Activated CD4-positive, alpha-beta memory T cell treated with anti-CD3 and anti-CD28 coated beads, Interleukin-2, amount 10 ng/mL, durations not matched to agents 7 days and 5 days (primary cell): Measurements from ENCODE around the gene TSGA10IP. TPM values are rescaled to one million over a fixed set of nuclear protein-coding genes. Genes with fewer than 3 reads are reported as not detected.

Experiments used
- CTCF ChIA-PET: fragments of 350-600 bp; sonication (Branson Sonifier 250); formaldehyde crosslinking; loops from one replicate; lab custom pipeline; 2021; ENCODE audit warnings: antibody characterized with exemption, inconsistent platforms; lab: Charles Lee
- POLR2A ChIA-PET: fragments of 350-600 bp; sonication (Branson Sonifier 250); formaldehyde crosslinking; loops from one replicate; lab custom pipeline; 2021; ENCODE audit warnings: antibody characterized with exemption; lab: Charles Lee
- DNase-seq: peaks from one replicate; pipeline ENCODE4 v3.0.0-alpha.2; 2020
- H3K27ac Mint-ChIP-seq: one replicate; pipeline ENCODE4 v1.8.0; 2021; ENCODE audit warnings: mild to moderate bottlenecking, mixed read lengths
- H3K27me3 Mint-ChIP-seq: one replicate; pipeline ENCODE4 v1.8.0; 2021; ENCODE audit warnings: mixed read lengths
- H3K36me3 Mint-ChIP-seq: one replicate; pipeline ENCODE4 v1.8.0; 2021; ENCODE audit warnings: low read depth, mixed read lengths
- H3K4me1 Mint-ChIP-seq: one replicate; pipeline ENCODE4 v1.8.0; 2021; ENCODE audit warnings: mixed read lengths
- H3K4me3 Mint-ChIP-seq: one replicate; pipeline ENCODE4 v1.8.0; 2021; ENCODE audit warnings: mild to moderate bottlenecking, mixed read lengths
- H3K9me3 Mint-ChIP-seq: one replicate; pipeline ENCODE4 v1.8.0; 2021; ENCODE audit warnings: mixed read lengths
- total RNA-seq, 2 experiments: library from RNA; stranded (reverse); gene quantifications; one replicate each; pipeline ENCODE4 v1.2.3, GENCODE V29; 2021

TSGA10IP gene
- total RNA-seq, 2 experiments from 2014 or later, result not detected

DNA sequence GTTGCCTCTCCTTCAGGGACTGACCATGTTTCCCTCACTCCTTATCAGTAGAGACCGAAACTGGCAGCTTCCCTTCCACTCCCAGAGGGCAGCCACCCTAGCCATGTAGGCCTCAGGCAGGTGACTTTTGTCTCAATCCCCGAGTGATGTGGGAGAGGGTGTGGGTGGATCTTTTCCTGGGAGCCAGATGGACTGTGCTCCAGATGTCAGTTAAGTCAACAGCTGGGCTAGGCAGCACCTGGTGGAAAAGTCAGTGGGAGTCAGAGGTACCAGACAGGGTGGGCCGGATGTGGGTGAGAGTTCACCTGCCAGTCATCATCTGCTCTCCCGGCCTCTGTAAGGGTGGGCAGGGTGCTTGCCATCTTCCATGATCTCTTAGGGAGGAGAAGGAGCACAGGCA lies 58.9 kb downstream of the TSGA10IP start:
- Mint-ChIP-seq H3K27me3 (no peaks in the 10 kb centered on the region), H3K9me3 (no peaks in the 10 kb centered on the region), H3K4me3 (peak overlapping the region; percentile 56), H3K4me1 (peaks cover 37% of the 10 kb centered on the region), H3K36me3 (peaks cover 46% of the 10 kb centered on the region), H3K27ac (peak overlapping the region; percentile 49)
- no peak for DNase-seq
- ChIA-PET CTCF (interaction anchor here (0.5 kb wide), 1 partner anchor 74 kb away, joined by 3 read pairs; no protein-coding TSS in a partner anchor), POLR2A (interaction anchor here (1.1 kb wide), 1 partner anchor 143 kb away, joined by 3 read pairs; no protein-coding TSS in a partner anchor)

DNA sequence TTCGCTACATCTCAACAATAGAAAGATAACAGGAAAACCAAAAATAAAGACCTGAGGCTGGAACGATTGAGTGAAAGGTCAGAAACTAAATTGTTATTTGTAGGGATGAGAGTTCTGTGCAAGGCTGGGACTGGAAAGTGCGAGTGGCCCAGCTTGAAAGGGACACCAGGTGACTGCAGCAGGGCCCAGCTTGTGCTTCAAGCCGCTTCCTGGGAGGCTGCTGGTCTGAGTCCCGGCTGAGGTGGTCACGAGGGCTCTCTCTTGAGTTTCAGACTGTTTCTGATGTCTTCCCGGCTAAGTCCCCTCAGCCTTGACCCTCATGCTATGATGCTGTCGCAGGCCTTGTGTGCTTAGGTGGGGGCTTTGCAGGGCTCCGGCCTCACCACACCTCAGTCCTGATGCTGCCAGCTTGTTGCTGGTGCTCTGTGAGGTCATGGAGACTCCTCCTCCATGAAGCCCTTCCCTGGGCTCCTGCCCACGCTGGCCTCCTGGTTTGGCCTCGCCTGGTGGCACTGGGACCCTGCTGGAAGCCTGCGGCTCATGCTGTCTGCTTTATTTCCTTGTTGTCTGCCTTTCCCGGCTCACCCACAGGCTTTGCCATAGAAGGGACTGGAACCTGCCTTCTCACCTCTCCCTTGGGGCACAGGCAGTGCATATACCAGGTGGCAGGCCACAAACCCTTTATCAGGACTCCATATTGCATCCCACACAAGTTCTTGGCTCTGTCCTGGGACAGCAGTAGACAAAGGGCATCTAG lies 61.0 kb downstream of the TSGA10IP start:
- no peak overlapping the region for H3K27ac Mint-ChIP-seq
- POLR2A ChIA-PET, result no interaction called here
- CTCF ChIA-PET, result interaction anchor here (1.1 kb wide), 1 partner anchor 119 kb away, joined by 3 read pairs; no protein-coding TSS in a partner anchor

DNA sequence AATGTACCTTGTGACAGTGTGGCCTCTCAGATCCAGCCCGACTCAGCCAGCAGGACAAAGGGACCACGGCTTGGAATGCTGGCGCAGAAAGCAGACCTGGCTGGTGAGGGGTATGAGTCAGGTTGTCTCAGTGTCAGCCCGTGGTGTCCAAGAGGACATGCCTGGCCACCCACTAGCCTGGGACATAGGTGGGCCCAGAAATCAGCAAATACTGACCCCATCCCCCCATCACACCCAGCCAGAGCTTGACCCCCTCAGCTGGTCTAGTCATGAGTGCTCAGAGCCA lies 61.6 kb downstream of the TSGA10IP start:
- no peak overlapping the region for H3K27ac Mint-ChIP-seq
- H3K4me1 Mint-ChIP-seq, result peaks cover 19% of the 10 kb centered on the region
- no peaks in the 10 kb centered on the region for H3K9me3 Mint-ChIP-seq
- H3K27me3 Mint-ChIP-seq, result peaks cover 13% of the 10 kb centered on the region
- H3K4me3 Mint-ChIP-seq, result no peak overlapping the region
- POLR2A ChIA-PET, result interaction anchor here (0.9 to 2.1 kb wide), 2 partner anchors 147 to 295 kb away, joined by 3 to 6 read pairs; partner anchors contain the start of gene KAT5
- peaks cover 28% of the 10 kb centered on the region for H3K36me3 Mint-ChIP-seq
- DNase-seq, result no peak
- CTCF ChIA-PET, result interaction anchor here (0.6 to 1.1 kb wide), 2 partner anchors 37 to 120 kb away, joined by 3 read pairs; no protein-coding TSS in a partner anchor

More for the DNA sequence above, 61.0 kb downstream of the TSGA10IP start:
- peaks cover 22% of the 10 kb centered on the region for H3K4me1 Mint-ChIP-seq
- peaks cover 33% of the 10 kb centered on the region for H3K36me3 Mint-ChIP-seq
- peaks cover 10% of the 10 kb centered on the region for H3K27me3 Mint-ChIP-seq
- no peaks in the 10 kb centered on the region for H3K9me3 Mint-ChIP-seq
- no peak overlapping the region for H3K4me3 Mint-ChIP-seq
- DNase-seq, result no peak

DNA sequence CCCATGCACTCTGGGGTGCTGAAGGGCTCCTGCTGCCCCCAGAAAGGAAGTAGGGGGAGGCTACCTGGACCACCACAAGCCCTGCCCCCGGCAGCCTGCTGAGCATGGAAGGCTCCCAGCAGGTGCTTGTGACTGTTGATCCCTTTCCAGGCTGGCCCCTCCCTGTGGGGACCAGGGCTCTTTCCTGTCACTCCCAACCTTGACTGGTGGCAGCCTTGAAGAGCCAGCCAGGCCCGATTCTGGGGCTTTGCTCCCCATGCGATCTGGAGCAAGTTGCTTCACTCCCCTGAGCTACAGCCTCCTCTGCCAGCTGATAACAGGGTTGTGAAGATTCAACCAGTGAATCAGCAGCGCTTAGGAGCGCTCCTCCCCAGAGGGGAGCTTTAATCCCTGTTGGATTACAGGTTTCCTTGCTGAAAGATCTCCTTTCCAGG lies 61.9 kb downstream of the TSGA10IP start:
- Mint-ChIP-seq H3K36me3 (peaks cover 24% of the 10 kb centered on the region), H3K27ac (no peak overlapping the region), H3K9me3 (no peaks in the 10 kb centered on the region), H3K4me3 (no peak overlapping the region), H3K27me3 (peaks cover 16% of the 10 kb centered on the region), H3K4me1 (peaks cover 16% of the 10 kb centered on the region)
- ChIA-PET POLR2A (interaction anchor here (0.9 to 2.1 kb wide), 2 partner anchors 148 to 295 kb away, joined by 3 to 6 read pairs; partner anchors contain the start of gene KAT5), CTCF (interaction anchor here (0.6 to 1.1 kb wide), 2 partner anchors 36 to 120 kb away, joined by 3 read pairs; no protein-coding TSS in a partner anchor)
- DNase-seq, result no peak

DNA sequence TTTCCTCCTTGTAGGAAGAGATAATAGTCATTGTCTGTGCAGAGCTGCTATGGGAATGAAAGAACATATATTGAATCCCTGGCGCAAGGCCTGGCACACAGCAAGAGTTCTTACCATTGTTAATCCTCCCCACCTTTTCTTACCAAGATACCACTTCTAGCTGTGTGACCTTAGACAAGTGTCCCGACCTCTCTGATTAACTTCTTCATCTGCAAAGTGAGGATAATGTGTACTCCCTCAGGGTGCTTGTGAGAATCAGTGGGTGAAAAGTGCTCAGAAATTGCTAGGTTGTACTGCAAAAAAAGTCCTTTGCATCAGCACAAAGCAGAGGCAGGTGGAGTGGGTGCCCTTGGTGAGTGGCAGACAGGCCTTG lies 62.8 kb downstream of the TSGA10IP start:
- DNase-seq, result no peak
- peaks cover 22% of the 10 kb centered on the region for H3K36me3 Mint-ChIP-seq
- peaks cover 13% of the 10 kb centered on the region for H3K4me1 Mint-ChIP-seq
- no peak overlapping the region for H3K4me3 Mint-ChIP-seq
- POLR2A ChIA-PET, result interaction anchor here (0.6 to 2.1 kb wide), 4 partner anchors 44 to 296 kb away, joined by 3 to 6 read pairs (median 3); partner anchors contain the start of genes KAT5 and SF3B2
- CTCF ChIA-PET, result no interaction called here
- H3K27me3 Mint-ChIP-seq, result peaks cover 22% of the 10 kb centered on the region
- H3K27ac Mint-ChIP-seq, result no peak overlapping the region
- no peaks in the 10 kb centered on the region for H3K9me3 Mint-ChIP-seq

DNA sequence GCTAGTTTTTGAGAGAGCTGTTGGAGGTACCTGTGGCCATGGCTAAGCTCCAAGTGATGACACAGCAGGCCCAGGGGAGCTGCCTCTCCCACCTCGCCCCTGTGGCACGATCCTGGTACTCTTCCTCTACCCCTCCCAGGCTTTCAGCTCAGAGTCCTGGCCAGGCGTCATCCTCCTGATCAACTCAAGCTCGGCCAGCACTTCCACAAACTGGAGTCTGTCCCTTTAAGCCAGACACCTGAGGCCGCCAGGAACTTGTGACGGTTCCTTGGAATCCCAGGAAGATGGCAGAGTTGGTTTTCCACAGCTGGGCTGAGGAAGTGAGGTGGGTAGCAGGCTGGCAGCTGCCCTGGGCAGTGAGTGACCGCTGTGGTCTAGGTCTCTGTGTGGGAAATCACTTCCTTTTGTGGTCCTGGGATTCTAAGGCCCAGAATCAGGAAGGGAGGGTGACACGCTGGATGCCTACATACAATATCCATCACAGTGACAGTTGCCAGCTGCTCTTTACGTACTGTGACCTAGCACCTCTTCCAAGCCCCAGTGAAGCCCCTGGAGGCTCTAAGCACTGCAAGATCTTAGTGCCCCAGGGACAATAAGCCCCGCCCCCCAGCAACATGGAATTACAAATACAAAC lies 63.3 kb downstream of the TSGA10IP start:
- peaks cover 17% of the 10 kb centered on the region for H3K36me3 Mint-ChIP-seq
- H3K4me3 Mint-ChIP-seq, result no peak overlapping the region
- H3K27ac Mint-ChIP-seq, result no peak overlapping the region
- H3K9me3 Mint-ChIP-seq, result no peaks in the 10 kb centered on the region
- ChIA-PET POLR2A (interaction anchor here (1.2 to 2.1 kb wide), 4 partner anchors 13 to 297 kb away, joined by 3 to 6 read pairs (median 4); partner anchors contain the start of genes KAT5 and SF3B2), CTCF (interaction anchor here (1.1 to 2.1 kb wide), 2 partner anchors 9 to 14 kb away, joined by 3 to 8 read pairs; no protein-coding TSS in a partner anchor)
- peaks cover 26% of the 10 kb centered on the region for H3K27me3 Mint-ChIP-seq
- no peak for DNase-seq
- H3K4me1 Mint-ChIP-seq, result peaks cover 8% of the 10 kb centered on the region

Other genes starting within 250 kb of the TSGA10IP start
- 10 to 100 TPM; 62.6 to 63.0 TPM for gene KAT5, start 233.2 kb upstream of the TSGA10IP start, total RNA-seq
- 10 to 100 TPM; 80.3 to 81.9 TPM for gene RNASEH2C, start 224.7 kb upstream of the TSGA10IP start, total RNA-seq
- 10 to 100 TPM; 21.2 to 21.5 TPM for gene AP5B1, start 164.5 kb upstream of the TSGA10IP start, total RNA-seq
- gene OVOL1, start 158.4 kb upstream of the TSGA10IP start, total RNA-seq, result not detected
- gene SNX32, start 111.5 kb upstream of the TSGA10IP start, total RNA-seq, result 1 to 10 TPM in 1 of 2 experiments, under 1 TPM in 1; 0.83 to 1.6 TPM
- gene CFL1, start 87.3 kb upstream of the TSGA10IP start, total RNA-seq, result 1,000 to 10,000 TPM; 1,733 to 1,734 TPM
- 10 to 100 TPM; 86.9 to 91.9 TPM for gene MUS81, start 85.0 kb upstream of the TSGA10IP start, total RNA-seq
- 10 to 100 TPM; 13.8 to 14.7 TPM for gene EFEMP2, start 72.7 kb upstream of the TSGA10IP start, total RNA-seq
- gene CTSW, start 65.6 kb upstream of the TSGA10IP start, total RNA-seq, result 10 to 100 TPM; 75.9 to 80.5 TPM
- gene FIBP, start 57.0 kb upstream of the TSGA10IP start, total RNA-seq, result 10 to 100 TPM; 71.7 to 77.4 TPM
- 10 to 100 TPM; 53.2 to 55.8 TPM for gene CCDC85B, start 54.8 kb upstream of the TSGA10IP start, total RNA-seq
- gene FOSL1, start 45.1 kb upstream of the TSGA10IP start, total RNA-seq, result 1 to 10 TPM; 4.5 to 5.0 TPM
- 10 to 100 TPM; 34.1 to 34.2 TPM for gene C11orf68, start 26.4 kb upstream of the TSGA10IP start, total RNA-seq
- gene DRAP1, start 26.1 kb upstream of the TSGA10IP start, total RNA-seq, result 100 to 1,000 TPM; 162 to 180 TPM
- gene SART1, start 16.3 kb downstream of the TSGA10IP start, total RNA-seq, result 10 to 100 TPM; 59.5 to 61.5 TPM
- 10 to 100 TPM; 43.6 to 45.9 TPM for gene EIF1AD, start 56.7 kb downstream of the TSGA10IP start, total RNA-seq
- gene BANF1, start 57.0 kb downstream of the TSGA10IP start, total RNA-seq, result 100 to 1,000 TPM; 191 to 196 TPM
- under 1 TPM; 0.30 to 0.65 TPM for gene CST6, start 66.5 kb downstream of the TSGA10IP start, total RNA-seq
- gene CATSPER1, start 81.0 kb downstream of the TSGA10IP start, total RNA-seq, result under 1 TPM; 0.33 to 0.58 TPM
- not detected for gene GAL3ST3, start 103.7 kb downstream of the TSGA10IP start, total RNA-seq
- gene SF3B2, start 106.9 kb downstream of the TSGA10IP start, total RNA-seq, result 100 to 1,000 TPM; 230 to 241 TPM
- gene PACS1, start 124.8 kb downstream of the TSGA10IP start, total RNA-seq, result 10 to 100 TPM; 86.4 to 95.0 TPM